HepG2 (cell line): Measurements from ENCODE around the gene AREL1. TPM values are rescaled to one million over a fixed set of nuclear protein-coding genes. Genes with fewer than 3 reads are reported as not detected.

Experiments
- ATAC-seq: fragments of 200-7000 bp; cut with Tn5 transposase; 3 replicates; pipeline ENCODE4 v1.9.1; 2020; ENCODE audit warnings: mild to moderate bottlenecking, moderate library complexity
- BruUV-seq: library from RNA; stranded (reverse); fragments of 400-500 nt; replicated peaks from 2 replicates; lab custom pipeline; 2021; lab: Mats Ljungman, UMichigan
- CTCF ChIA-PET: fragments of 300-600 bp; formaldehyde crosslinking; extraction: SDS; loops from one replicate; lab custom pipeline; 2021; ENCODE audit warnings: low total read pairs, inconsistent platforms, low intra/inter-chr PET ratio; lab: Yijun Ruan, JAX
- POLR2A ChIA-PET: fragments of 350-600 bp; sonication (Branson Sonifier 250); formaldehyde crosslinking; loops from one replicate; lab custom pipeline; 2020; ENCODE audit warnings: antibody characterized with exemption, inconsistent platforms; lab: Yijun Ruan, JAX
- DNase-seq: peaks from one replicate; pipeline ENCODE4 v3.0.0-alpha.2; 2015; ENCODE audit warnings: low spot score
- FAIRE-seq: peaks from 3 replicates; lab custom pipeline; 2011; peaks lifted over from hg19 to GRCh38; lab: Jason Lieb, UNC
- H2AFZ ChIP-seq: one replicate; pipeline ENCODE4 v1.6.1; 2011; ENCODE audit warnings: low read length, inconsistent platforms
- H3K27ac ChIP-seq: fragments of 300-600 bp; 3 replicates; pipeline ENCODE4 v1.8.0; 2011; ENCODE audit warnings: mixed run types, mild to moderate bottlenecking, mixed read lengths, low read length, inconsistent platforms; ENCODE audit not compliant: insufficient read depth; ENCODE audit errors: extremely low read length
- H3K27me3 ChIP-seq, 2 experiments: fragments of 200-600 bp in 1 of 2; 2 replicates in 1 of 2; 3 replicates in 1 of 2; pipeline versions ENCODE4 v1.6.0 to v1.8.0; 2011; ENCODE audit warnings: low read length in 2 of 2, mild to moderate bottlenecking in 2 of 2, moderate library complexity in 2 of 2, inconsistent platforms in 1 of 2; ENCODE audit not compliant: insufficient read depth in 2 of 2, control insufficient read depth in 1 of 2
- H3K36me3 ChIP-seq, 2 experiments: fragments of 200-600 bp in 1 of 2; replicated peaks in 1 of 2; 2 replicates in 1 of 2; 3 replicates in 1 of 2; pipeline versions ENCODE4 v1.5.1 to v1.8.0; 2011; ENCODE audit warnings: low read length in 2 of 2, inconsistent platforms in 1 of 2; ENCODE audit not compliant: insufficient read depth in 2 of 2, control insufficient read depth in 1 of 2
- H3K4me1 ChIP-seq: 2 replicates; pipeline ENCODE4 v1.5.1; 2012; ENCODE audit warnings: low read length, inconsistent platforms; ENCODE audit not compliant: insufficient read depth
- H3K4me2 ChIP-seq: 2 replicates; pipeline ENCODE4 v1.6.0; 2011; ENCODE audit warnings: low read depth, low read length, inconsistent platforms
- H3K4me3 ChIP-seq, 3 experiments: fragments of 200-600 bp in 1 of 3; sonication (generic), shearing (Covaris generic) in 1 of 3; replicated peaks in 1 of 3; 2 replicates each; pipeline ENCODE4 v1.5.1; 2011 to 2016; ENCODE audit warnings: low read length in 3 of 3, inconsistent platforms in 2 of 3, low read depth in 2 of 3, mild to moderate bottlenecking in 2 of 3, control low read depth in 1 of 3, mixed read lengths in 1 of 3; ENCODE audit not compliant: insufficient read depth in 1 of 3
- H3K79me2 ChIP-seq: one replicate; pipeline ENCODE4 v1.6.1; 2011; ENCODE audit warnings: low read length, inconsistent platforms; ENCODE audit not compliant: insufficient read depth
- H3K9ac ChIP-seq: 2 replicates; pipeline ENCODE4 v1.6.0; 2011; ENCODE audit warnings: mild to moderate bottlenecking, low read depth, low read length, inconsistent platforms; ENCODE audit not compliant: insufficient read depth
- H3K9me3 ChIP-seq: 2 replicates; pipeline ENCODE4 v1.5.1; 2012; ENCODE audit warnings: mild to moderate bottlenecking, low read length
- H4K20me1 ChIP-seq: 2 replicates; pipeline ENCODE4 v1.6.0; 2011; ENCODE audit warnings: inconsistent platforms, mild to moderate bottlenecking, low read length, moderate library complexity; ENCODE audit not compliant: insufficient read depth
- E2F2 ChIP-seq: sonication (generic); formaldehyde crosslinking; IDR thresholded peaks from 2 replicates; pipeline ENCODE4 v1.4.0; 2020; ENCODE audit warnings: missing genetic modification reagents, borderline replicate concordance
- GMEB2 ChIP-seq: IDR thresholded peaks from 2 replicates; pipeline ENCODE4 v1.6.1; 2016; ENCODE audit warnings: missing biosample characterization, missing genetic modification reagents, low read depth
- NR2F2 ChIP-seq: IDR thresholded peaks from 2 replicates; pipeline ENCODE4 v1.6.1; 2012; ENCODE audit warnings: low read depth, inconsistent platforms, borderline replicate concordance
- ZBTB7A ChIP-seq: sonication (generic); formaldehyde crosslinking; IDR thresholded peaks from 2 replicates; pipeline ENCODE4 v1.8.0; 2022; ENCODE audit warnings: mild to moderate bottlenecking, missing genetic modification reagents
- WGBS: methylation state at CpG from one replicate; pipeline ENCODE4 v1.1.6; 2017; ENCODE audit warnings: low lambda C conversion rate; 5-methylcytosine and 5-hydroxymethylcytosine counted together
- in situ Hi-C: cut with HindIII; loops from 2 replicates; pipeline ENCODE4 v1.10.0; 2017; ENCODE audit warnings: low pct_unique_long_range_greater_than_20kb; ENCODE audit not compliant: extremely low pct_ligation_motif_present
- intact Hi-C: fragments of 100-400 bp; cut with micrococcal nuclease; formaldehyde crosslinking; loops from one replicate; pipeline ENCODE4 v1.10.0; 2022; ENCODE audit not compliant: unreplicated experiment
- polyA plus RNA-seq, 8 experiments: library from polyadenylated mRNA; depleted of rRNA in 3 of 8; stranded (reverse) in 7 of 8; unstranded in 1 of 8; fragments of >200 nt; fragmentation: Illumina TruSeq in 4 of 8; extraction: Trizol in 4 of 8; gene quantifications; 2 replicates each; pipeline versions ENCODE4 v1.2.1 to v1.2.3, GENCODE V29; 2011 to 2016; ENCODE audit warnings: low read depth in 4 of 8, missing spikeins in 1 of 8, mixed read lengths in 1 of 8; ENCODE audit not compliant: insufficient read depth in 1 of 8
- total RNA-seq, 5 experiments: library from RNA; depleted of rRNA; stranded (reverse); fragments of >200 nt; fragmentation: Illumina TruSeq; extraction: Trizol; gene quantifications; 2 replicates each; pipeline ENCODE4 v1.2.3, GENCODE V29; 2016; ENCODE audit warnings: low read depth in 1 of 5
- TF ChIP-seq, protein P1 (sequence below): IDR thresholded peaks from 2 replicates; pipeline ENCODE4 v1.6.1; 2012; ENCODE audit warnings: low read depth, low read length, improper control_type of control experiment
- TF ChIP-seq, protein P2 (sequence below): sonication (generic); formaldehyde crosslinking; IDR thresholded peaks from 2 replicates; pipeline ENCODE4 v1.5.1; 2020; ENCODE audit warnings: mild to moderate bottlenecking, missing genetic modification reagents, moderate library complexity
- TF ChIP-seq, protein P3 (sequence below), 2 experiments: IDR thresholded peaks; 2 replicates each; pipeline ENCODE4 v1.6.1; 2011 to 2012; ENCODE audit warnings: low read length in 2 of 2, borderline replicate concordance in 1 of 2, low read depth in 1 of 2, mild to moderate bottlenecking in 1 of 2, moderate library complexity in 1 of 2
- TF ChIP-seq, protein P4 (sequence below): sonication (generic); formaldehyde crosslinking; IDR thresholded peaks from 2 replicates; pipeline ENCODE4 v1.4.0; 2020; ENCODE audit warnings: missing genetic modification reagents, borderline replicate concordance

AREL1 gene
- total and polyA plus RNA-seq, 2 of the 13 experiments (the other 11 are each of a cell fraction or from before 2014, with no cell fraction given), result 21.3 to 25.4 TPM

GRCh38 chr14:74661726-74662450 lies 51.0 kb downstream of the AREL1 start:
- no peak for FAIRE-seq
- ChIA-PET POLR2A (no interaction called here), CTCF (no interaction called here)
- no peaks in the 10 kb centered on the region for H3K27me3 ChIP-seq
- no peaks in the 10 kb centered on the region; the same call in 1 of the 2 replicates for H4K20me1 ChIP-seq
- no peaks in the 10 kb centered on the region for H3K79me2 ChIP-seq
- no TSS peak for BruUV-seq
- intact Hi-C loops (no loop called here), in situ Hi-C loops (no loop called here)
- H3K27ac ChIP-seq, result no peak overlapping the region
- no peak overlapping the region for H2AFZ ChIP-seq
- ATAC-seq, result no peak
- no peaks in the 10 kb centered on the region for H3K9me3 ChIP-seq
- DNase-seq, result no peak
- H3K4me2 ChIP-seq, result no peak overlapping the region
- WGBS, result 95% methylated on average over 7 of the region's 7 CpGs
- no peaks in the 10 kb centered on the region for H3K4me1 ChIP-seq
- H3K9ac ChIP-seq, result no peak overlapping the region
- H3K4me3 ChIP-seq, result no peak overlapping the region
- peaks cover 7 to 35% of the 10 kb centered on the region in 2 experiments for H3K36me3 ChIP-seq
- no peak for TF ChIP-seq ZBTB7A
- TF ChIP-seq NR2F2, result no peak
- no peak for TF ChIP-seq GMEB2 (CRISPR knock-in tag)
- TF ChIP-seq, protein P1, sequence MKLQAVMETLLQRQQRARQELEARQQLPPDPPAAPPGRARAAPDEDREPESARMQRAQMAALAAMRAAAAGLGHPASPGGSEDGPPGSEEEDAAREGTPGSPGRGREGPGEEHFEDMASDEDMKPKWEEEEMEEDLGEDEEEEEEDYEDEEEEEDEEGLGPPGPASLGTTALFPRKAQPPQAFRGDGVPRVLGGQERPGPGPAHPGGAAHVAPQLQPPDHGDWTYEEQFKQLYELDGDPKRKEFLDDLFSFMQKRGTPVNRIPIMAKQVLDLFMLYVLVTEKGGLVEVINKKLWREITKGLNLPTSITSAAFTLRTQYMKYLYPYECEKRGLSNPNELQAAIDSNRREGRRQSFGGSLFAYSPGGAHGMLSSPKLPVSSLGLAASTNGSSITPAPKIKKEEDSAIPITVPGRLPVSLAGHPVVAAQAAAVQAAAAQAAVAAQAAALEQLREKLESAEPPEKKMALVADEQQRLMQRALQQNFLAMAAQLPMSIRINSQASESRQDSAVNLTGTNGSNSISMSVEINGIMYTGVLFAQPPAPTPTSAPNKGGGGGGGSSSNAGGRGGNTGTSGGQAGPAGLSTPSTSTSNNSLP, result no peak
- no peak for TF ChIP-seq E2F2 (CRISPR knock-in tag)
- TF ChIP-seq, protein P2, sequence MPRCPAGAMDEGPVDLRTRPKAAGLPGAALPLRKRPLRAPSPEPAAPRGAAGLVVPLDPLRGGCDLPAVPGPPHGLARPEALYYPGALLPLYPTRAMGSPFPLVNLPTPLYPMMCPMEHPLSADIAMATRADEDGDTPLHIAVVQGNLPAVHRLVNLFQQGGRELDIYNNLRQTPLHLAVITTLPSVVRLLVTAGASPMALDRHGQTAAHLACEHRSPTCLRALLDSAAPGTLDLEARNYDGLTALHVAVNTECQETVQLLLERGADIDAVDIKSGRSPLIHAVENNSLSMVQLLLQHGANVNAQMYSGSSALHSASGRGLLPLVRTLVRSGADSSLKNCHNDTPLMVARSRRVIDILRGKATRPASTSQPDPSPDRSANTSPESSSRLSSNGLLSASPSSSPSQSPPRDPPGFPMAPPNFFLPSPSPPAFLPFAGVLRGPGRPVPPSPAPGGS (CRISPR knock-in tag), result no peak
- TF ChIP-seq, protein P3, sequence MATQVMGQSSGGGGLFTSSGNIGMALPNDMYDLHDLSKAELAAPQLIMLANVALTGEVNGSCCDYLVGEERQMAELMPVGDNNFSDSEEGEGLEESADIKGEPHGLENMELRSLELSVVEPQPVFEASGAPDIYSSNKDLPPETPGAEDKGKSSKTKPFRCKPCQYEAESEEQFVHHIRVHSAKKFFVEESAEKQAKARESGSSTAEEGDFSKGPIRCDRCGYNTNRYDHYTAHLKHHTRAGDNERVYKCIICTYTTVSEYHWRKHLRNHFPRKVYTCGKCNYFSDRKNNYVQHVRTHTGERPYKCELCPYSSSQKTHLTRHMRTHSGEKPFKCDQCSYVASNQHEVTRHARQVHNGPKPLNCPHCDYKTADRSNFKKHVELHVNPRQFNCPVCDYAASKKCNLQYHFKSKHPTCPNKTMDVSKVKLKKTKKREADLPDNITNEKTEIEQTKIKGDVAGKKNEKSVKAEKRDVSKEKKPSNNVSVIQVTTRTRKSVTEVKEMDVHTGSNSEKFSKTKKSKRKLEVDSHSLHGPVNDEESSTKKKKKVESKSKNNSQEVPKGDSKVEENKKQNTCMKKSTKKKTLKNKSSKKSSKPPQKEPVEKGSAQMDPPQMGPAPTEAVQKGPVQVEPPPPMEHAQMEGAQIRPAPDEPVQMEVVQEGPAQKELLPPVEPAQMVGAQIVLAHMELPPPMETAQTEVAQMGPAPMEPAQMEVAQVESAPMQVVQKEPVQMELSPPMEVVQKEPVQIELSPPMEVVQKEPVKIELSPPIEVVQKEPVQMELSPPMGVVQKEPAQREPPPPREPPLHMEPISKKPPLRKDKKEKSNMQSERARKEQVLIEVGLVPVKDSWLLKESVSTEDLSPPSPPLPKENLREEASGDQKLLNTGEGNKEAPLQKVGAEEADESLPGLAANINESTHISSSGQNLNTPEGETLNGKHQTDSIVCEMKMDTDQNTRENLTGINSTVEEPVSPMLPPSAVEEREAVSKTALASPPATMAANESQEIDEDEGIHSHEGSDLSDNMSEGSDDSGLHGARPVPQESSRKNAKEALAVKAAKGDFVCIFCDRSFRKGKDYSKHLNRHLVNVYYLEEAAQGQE (IDR thresholded peaks at IDR 0.05; ENCODE audit: borderline replicate concordance in 1 of 2, low read depth in 1 of 2, low read length in 2 of 2), result no peak
- TF ChIP-seq, protein P4, sequence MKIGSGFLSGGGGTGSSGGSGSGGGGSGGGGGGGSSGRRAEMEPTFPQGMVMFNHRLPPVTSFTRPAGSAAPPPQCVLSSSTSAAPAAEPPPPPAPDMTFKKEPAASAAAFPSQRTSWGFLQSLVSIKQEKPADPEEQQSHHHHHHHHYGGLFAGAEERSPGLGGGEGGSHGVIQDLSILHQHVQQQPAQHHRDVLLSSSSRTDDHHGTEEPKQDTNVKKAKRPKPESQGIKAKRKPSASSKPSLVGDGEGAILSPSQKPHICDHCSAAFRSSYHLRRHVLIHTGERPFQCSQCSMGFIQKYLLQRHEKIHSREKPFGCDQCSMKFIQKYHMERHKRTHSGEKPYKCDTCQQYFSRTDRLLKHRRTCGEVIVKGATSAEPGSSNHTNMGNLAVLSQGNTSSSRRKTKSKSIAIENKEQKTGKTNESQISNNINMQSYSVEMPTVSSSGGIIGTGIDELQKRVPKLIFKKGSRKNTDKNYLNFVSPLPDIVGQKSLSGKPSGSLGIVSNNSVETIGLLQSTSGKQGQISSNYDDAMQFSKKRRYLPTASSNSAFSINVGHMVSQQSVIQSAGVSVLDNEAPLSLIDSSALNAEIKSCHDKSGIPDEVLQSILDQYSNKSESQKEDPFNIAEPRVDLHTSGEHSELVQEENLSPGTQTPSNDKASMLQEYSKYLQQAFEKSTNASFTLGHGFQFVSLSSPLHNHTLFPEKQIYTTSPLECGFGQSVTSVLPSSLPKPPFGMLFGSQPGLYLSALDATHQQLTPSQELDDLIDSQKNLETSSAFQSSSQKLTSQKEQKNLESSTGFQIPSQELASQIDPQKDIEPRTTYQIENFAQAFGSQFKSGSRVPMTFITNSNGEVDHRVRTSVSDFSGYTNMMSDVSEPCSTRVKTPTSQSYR, result no peak
